ENCODE data around the gene CBLB.

The CBLB gene

DNA sequence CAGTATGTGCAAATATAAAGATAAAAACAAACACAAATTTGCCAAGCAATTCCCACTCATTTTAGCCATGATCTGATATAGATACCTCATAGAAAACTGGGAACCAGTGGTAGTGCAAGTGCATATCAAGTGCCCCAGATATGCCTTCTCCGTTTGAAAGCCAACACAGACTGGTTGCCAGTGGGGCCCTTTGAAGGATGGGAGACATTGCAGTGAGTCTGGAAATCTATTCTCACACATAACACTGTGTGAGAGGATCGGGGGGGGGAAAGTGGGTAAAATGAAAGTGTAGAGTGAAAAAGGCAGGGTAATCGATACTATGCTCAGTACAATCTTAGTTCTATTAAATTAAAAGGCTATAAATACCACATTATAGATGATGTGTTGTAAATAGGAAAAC lies 83.0 kb downstream of the CBLB start:
- TF ChIP-seq, protein P1, sequence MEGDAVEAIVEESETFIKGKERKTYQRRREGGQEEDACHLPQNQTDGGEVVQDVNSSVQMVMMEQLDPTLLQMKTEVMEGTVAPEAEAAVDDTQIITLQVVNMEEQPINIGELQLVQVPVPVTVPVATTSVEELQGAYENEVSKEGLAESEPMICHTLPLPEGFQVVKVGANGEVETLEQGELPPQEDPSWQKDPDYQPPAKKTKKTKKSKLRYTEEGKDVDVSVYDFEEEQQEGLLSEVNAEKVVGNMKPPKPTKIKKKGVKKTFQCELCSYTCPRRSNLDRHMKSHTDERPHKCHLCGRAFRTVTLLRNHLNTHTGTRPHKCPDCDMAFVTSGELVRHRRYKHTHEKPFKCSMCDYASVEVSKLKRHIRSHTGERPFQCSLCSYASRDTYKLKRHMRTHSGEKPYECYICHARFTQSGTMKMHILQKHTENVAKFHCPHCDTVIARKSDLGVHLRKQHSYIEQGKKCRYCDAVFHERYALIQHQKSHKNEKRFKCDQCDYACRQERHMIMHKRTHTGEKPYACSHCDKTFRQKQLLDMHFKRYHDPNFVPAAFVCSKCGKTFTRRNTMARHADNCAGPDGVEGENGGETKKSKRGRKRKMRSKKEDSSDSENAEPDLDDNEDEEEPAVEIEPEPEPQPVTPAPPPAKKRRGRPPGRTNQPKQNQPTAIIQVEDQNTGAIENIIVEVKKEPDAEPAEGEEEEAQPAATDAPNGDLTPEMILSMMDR (IDR thresholded peaks at IDR 0.05; ENCODE audit: control insufficient read depth, extremely low read depth, insufficient read depth): no peak
- no peak overlapping the region for H3K4me3 ChIP-seq (ENCODE audit: low read depth, low read length)
- DNase-seq (ENCODE audit: low read depth): no peak

DNA sequence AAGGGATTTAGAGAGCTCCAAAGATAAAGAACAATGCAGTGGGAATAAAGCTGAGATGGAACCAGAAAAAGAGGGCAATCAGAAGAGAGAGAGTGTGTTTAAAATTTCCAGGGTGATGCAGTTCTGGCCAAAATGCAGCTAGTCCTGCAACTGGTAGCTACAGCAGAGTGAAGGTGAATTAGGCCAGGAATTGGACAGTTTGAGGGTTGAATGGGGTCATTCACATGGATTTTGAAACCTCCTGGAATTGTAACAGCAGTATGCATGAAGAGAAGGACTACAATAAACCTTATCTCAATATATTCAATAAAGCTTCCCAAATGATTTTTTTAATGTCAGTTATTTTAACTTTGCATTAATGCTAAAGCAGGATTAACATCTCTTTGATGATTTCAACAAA lies 85.2 kb downstream of the CBLB start:
- DNase-seq (ENCODE audit: low read depth): no peak
- TF ChIP-seq, protein P1 (IDR thresholded peaks at IDR 0.05; ENCODE audit: control insufficient read depth, extremely low read depth, insufficient read depth): no peak
- no peak overlapping the region for H3K4me3 ChIP-seq (ENCODE audit: low read depth, low read length)

DNA sequence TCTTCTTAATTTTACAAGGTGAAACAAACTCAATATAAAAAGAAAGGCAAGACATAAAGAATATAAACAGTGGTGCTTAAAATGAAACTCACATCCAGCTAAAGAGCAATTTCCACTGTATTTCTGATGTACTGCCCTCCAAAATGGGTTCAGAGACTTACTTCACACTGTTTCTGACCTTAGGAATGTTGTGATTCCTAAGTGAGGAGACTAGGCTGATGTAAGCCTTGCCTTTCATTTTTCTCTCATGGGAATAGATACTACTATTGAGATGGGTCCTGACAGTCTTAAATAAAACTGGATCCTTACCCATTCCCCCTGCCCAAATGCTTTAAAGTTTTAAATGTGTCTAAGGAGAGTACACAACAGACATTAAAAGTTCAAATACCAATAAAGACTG lies 86.9 kb downstream of the CBLB start:
- no peak for DNase-seq (ENCODE audit: low read depth)
- TF ChIP-seq, protein P1 (IDR thresholded peaks at IDR 0.05; ENCODE audit: control insufficient read depth, extremely low read depth, insufficient read depth): no peak
- H3K4me3 ChIP-seq (ENCODE audit: low read depth, low read length): no peak overlapping the region

DNA sequence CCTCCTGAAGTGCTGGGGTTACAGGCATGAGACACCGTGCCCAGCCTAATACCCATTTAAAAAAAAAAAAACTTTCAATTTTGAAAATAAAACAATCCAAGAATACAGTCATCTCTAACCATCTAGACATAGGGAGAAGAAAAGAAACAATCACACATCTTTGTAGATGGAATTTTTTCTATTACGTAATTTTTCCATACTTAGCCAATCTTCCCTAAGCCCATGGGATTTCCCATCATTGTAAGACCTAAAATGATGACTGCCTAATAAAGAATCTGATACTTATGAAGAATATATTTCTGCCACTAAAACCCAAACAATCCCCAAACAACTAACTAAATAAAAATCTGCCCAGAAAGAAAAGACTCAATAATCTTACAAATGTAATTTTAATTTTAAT lies 88.7 kb downstream of the CBLB start:
- H3K4me3 ChIP-seq (ENCODE audit: low read depth, low read length): no peak overlapping the region
- TF ChIP-seq, protein P1 (IDR thresholded peaks at IDR 0.05; ENCODE audit: control insufficient read depth, extremely low read depth, insufficient read depth): no peak
- no peak for DNase-seq (ENCODE audit: low read depth)

DNA sequence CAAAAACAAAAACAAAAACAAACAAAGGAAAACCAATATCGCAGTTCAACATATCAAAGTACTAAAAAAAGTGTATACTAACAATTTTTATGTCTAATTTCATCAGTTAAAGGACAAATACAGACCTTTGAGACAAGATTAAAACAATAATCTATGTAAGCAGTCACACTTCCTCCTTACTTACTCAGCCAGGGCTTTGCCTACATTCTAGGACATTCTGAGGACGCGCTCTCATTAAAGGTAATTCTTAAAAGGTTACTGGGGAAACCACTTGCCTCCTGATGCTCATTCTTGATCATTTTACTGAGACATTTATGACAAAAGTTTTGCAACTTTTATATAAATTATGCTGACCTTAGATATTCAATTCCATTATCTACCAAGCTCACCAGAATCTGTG lies 93.4 kb downstream of the CBLB start:
- no peak overlapping the region for H3K4me3 ChIP-seq (ENCODE audit: low read depth, low read length)
- TF ChIP-seq, protein P1 (IDR thresholded peaks at IDR 0.05; ENCODE audit: control insufficient read depth, extremely low read depth, insufficient read depth): no peak
- DNase-seq (ENCODE audit: low read depth): no peak

DNA sequence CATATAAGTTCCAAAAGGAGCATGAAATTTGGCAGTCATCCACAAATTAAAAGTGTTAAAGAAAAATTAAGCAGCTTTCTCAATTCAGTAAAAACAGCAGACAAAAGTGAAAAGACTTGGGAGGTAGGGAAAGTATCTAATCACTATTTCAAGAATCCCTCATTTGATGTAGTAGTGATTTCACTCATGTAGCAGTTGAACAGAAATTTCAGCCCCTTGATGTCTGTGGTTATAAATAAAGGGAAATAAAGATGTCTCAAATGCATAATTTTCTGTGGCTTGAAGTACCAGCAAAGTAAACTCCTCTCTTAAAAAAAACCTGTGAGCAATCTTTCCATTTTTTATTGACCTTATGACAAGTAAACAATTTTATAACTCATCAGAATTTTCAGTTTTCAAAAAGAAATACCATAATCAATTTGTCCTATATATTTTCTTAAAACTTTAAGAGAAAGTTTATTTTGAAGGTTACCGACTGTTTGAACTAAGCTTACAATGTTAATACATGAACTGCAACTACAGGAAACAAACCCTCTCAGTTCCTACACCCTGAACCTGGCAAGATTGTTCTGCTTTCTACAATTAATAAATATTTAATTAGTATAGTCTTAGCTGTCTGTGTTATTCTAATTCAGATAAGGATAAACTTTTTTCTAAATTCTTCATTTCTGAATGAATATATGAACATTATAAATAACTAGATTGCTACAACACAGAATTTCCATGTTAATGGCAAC lies 94.2 kb downstream of the CBLB start:
- DNase-seq (ENCODE audit: low read depth): no peak
- TF ChIP-seq, protein P1 (IDR thresholded peaks at IDR 0.05; ENCODE audit: control insufficient read depth, extremely low read depth, insufficient read depth): no peak
- no peak overlapping the region for H3K4me3 ChIP-seq (ENCODE audit: low read depth, low read length)

DNA sequence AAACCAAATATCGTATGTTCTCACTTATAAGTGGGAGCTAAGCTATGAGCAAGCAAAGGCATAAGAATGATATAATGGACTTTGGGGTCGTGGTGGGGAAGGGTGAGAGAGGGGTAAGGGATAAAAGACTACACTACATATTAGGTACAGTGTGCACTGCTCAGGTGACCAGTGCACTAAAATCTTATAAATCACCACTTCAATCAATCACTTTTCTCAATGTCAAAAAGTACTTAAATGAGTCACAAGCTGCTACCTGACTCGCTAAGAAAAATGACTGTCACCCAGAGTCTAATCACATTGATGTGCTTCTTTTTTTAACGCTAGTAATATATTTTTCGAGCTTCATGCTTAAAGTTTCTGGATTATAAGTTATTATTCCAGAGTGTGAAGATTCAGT lies 95.5 kb downstream of the CBLB start:
- H3K4me3 ChIP-seq (ENCODE audit: low read depth, low read length): no peak overlapping the region
- TF ChIP-seq, protein P1 (IDR thresholded peaks at IDR 0.05; ENCODE audit: control insufficient read depth, extremely low read depth, insufficient read depth): no peak
- DNase-seq (ENCODE audit: low read depth): no peak

Measured in LNCaP clone FGC (cell line).